ENCODE data around the gene NR1D2.

DNA sequence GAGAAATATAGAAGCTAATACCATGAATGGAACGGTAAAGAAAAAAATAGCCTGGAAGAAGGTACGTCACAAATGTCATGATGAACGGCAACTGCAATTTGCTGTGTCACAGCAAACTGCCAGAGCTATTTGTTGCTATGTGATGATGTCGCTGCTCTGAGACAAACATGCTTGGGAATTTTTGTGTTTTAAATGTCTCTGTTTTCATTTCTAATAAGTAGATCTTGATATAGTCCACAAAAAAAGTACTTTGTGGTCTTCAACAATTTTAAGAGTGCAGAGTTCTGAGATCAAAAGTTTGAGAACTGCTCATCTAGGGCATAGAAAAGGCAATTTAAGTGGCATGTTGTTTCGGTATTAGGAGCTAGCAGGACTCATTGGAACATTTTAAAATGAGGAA is 4.3 kb upstream of the NR1D2 start:
- TF ChIP-seq YY1 (IDR thresholded peaks at IDR 0.05; ENCODE audit: insufficient read depth, insufficient read length), result no peak
- TF ChIP-seq ZNF274 (IDR thresholded peaks at IDR 0.05; ENCODE audit: low read depth, low read length), result no peak

Measured in NT2/D1 (cell line).